Measurements from ENCODE around the gene KLHL42.

KLHL42 gene

DNA sequence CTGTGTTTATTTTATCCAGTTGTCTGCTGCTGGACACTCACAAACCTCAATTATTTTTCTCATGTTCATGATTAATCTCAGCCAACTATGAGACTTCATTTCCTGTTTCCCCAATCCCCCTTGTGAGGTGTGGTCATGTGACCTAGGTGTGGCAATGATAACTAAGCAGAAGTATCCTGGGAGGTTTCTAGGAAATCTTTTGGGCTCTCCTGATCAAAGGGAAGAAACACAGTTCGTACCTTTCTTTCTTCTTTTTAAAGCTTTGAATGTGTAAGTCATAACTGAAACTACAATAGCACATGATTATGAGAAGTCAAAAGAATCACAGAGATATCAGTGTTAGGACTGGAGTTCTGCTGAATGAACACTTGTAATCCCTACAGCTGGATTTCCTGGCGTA lies 34.4 kb downstream of the KLHL42 start:
- H3K4me3 ChIP-seq (ENCODE audit: low read depth, low read length): no peak overlapping the region
- no peak for DNase-seq (ENCODE audit: low read depth)
- TF ChIP-seq, protein P1, sequence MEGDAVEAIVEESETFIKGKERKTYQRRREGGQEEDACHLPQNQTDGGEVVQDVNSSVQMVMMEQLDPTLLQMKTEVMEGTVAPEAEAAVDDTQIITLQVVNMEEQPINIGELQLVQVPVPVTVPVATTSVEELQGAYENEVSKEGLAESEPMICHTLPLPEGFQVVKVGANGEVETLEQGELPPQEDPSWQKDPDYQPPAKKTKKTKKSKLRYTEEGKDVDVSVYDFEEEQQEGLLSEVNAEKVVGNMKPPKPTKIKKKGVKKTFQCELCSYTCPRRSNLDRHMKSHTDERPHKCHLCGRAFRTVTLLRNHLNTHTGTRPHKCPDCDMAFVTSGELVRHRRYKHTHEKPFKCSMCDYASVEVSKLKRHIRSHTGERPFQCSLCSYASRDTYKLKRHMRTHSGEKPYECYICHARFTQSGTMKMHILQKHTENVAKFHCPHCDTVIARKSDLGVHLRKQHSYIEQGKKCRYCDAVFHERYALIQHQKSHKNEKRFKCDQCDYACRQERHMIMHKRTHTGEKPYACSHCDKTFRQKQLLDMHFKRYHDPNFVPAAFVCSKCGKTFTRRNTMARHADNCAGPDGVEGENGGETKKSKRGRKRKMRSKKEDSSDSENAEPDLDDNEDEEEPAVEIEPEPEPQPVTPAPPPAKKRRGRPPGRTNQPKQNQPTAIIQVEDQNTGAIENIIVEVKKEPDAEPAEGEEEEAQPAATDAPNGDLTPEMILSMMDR (conservative IDR thresholded peaks at IDR 0.05; ENCODE audit: low read depth, low read length): no peak

DNA sequence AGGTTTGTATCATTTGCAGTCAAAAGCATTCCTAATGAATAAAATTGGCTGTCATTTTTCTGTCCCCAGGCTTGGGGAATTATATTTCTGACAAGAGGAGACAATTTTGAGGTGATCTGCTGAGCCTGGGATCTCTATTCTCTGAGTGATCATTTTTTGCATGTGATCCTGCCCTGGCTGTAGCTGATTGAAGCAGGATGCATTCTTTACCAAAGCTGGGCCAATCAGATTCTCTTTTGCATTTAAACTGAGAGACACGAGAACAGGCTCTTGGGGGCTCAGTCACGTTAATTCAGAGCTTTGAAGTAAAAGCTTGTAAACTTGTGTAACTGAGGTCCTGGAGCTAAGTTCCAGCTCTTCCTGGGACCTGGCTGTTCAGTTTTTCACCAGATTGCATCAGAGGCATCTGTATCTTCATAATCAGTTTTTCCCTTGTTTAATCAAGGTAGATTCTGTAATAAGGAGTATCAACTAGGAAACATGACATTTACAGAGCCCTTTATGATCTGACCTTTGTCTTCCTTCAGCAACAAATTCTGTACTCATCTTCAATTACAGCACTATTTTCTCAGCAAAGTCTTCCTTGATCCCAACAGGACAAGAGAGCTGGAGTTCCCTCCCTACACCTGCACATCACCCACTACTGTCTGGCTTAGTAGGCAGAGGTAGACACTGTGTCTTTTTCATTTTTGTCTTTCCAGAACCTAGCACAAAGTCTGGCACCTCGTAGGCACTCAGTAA lies 35.0 kb downstream of the KLHL42 start:
- TF ChIP-seq, protein P1 (conservative IDR thresholded peaks at IDR 0.05; ENCODE audit: low read depth, low read length): no peak
- peak; percentile 45 for DNase-seq (ENCODE audit: low read depth)
- H3K4me3 ChIP-seq (ENCODE audit: low read depth, low read length): no peak overlapping the region

DNA sequence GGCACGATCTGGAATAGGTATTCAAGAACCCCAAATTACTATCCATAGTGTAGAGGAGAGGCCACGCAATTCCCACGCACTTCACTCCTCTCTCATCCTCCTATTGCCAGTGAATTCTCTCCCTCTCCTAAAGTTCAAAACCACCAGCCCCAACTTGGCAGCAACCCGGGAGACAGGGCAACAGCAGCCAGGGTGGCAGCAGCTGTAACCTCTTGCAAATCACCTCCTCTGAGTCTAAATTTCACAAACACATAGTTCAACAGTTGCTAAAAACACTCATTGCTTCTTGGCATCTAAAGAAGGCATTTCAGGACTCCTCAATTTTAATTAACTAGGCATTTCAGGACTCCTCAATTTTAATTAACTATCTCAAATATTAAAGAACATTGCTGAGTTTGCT lies 37.7 kb downstream of the KLHL42 start:
- DNase-seq (ENCODE audit: low read depth): no peak
- TF ChIP-seq, protein P1 (conservative IDR thresholded peaks at IDR 0.05; ENCODE audit: low read depth, low read length): no peak
- H3K4me3 ChIP-seq (ENCODE audit: low read depth, low read length): no peak overlapping the region

DNA sequence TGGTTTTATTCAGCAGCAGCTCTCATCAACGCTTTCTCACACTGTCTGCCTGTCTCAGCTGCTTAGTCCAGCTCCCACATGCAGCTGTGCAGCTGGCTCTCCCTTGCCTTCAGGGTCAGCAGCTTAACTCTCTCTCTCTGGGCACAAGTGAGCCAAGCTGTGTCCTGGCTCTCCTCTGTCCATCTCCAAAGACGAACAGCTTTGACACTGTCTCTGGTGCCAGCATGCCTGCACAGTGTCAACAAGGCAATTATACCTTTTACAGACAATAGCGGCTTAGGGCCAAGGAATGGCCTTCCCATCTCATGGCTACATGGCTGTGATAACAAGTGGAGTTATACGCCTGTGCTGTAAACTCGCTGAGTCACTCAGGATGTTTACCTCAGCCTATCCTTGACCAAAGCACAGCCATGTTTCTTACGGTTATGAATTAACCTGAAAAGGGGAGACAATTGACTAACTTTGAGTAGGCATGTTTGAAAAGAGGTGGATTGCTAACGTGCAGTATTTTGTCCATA lies 38.4 kb downstream of the KLHL42 start:
- DNase-seq (ENCODE audit: low read depth): no peak
- TF ChIP-seq, protein P1 (conservative IDR thresholded peaks at IDR 0.05; ENCODE audit: low read depth, low read length): no peak
- H3K4me3 ChIP-seq (ENCODE audit: low read depth, low read length): no peak overlapping the region

DNA sequence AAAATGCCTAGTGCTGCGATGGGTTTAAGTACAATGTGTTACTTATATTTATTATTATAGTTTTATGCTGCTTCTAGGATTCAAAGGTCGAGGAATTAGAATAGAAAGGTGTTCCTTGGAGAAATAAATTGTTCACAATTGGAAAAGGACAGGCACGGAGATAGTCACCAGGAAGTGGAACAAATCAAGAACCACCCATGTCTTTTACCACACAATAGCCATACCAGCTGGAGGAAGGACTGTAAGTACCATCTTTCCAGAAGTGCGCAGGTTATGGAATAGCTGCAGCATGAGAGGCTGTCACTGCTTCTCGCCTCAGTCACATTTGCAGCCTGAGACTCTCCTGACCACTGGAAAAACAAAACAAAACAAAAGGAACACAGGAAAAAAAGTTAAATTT lies 40.5 kb downstream of the KLHL42 start:
- TF ChIP-seq, protein P1 (conservative IDR thresholded peaks at IDR 0.05; ENCODE audit: low read depth, low read length): no peak
- no peak for DNase-seq (ENCODE audit: low read depth)
- no peak overlapping the region for H3K4me3 ChIP-seq (ENCODE audit: low read depth, low read length)

DNA sequence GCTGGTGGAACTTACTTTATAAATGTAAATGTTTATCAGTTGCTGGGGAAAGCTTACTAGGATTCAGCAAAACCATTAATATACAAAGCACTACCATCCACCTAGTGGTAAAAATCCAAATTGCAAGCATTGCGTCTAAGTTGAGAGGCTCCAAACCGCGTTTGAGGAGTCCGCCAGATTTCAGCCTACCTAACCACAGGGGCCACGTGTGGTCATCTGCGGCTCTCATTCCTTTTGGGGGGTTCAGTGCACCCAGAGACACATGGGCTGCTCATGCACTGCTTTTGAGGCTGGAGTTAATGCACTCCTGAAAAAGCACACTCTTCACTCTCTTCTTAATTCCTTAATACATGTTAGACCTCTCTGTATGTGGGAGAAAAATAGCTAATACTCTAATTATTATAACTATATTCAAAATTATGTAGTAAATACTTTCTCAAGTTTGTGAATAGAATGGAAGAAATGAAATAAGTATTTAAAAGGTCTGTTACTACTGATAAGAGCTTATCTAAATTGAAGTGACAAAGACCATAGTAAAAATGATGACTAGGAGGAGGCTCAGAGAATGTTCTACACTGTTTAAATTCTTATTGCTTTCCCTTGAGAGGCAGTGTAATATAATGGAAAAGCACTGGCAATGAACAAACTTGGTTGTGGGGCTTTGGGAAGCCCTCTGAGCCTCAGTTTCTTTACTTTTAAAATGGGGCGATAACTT lies 41.4 kb downstream of the KLHL42 start:
- H3K4me3 ChIP-seq (ENCODE audit: low read depth, low read length): peak overlapping the region; percentile 35
- TF ChIP-seq, protein P1 (conservative IDR thresholded peaks at IDR 0.05; ENCODE audit: low read depth, low read length): peak; percentile 81
- peak; percentile 93 for DNase-seq (ENCODE audit: low read depth)
